Endometrial microvascular endothelial cells (primary cell): ENCODE results near the gene REXO1. TPM values are rescaled to one million over a fixed set of nuclear protein-coding genes. Genes with fewer than 3 reads are reported as not detected.
"Not testable (repeated sequence)": the region's sequence is repeated elsewhere in the genome, so short reads cannot be mapped to it uniquely, and the experiment has no call there.

ENCODE experiments used
- in situ Hi-C: cut with HindIII; loops from 2 replicates; pipeline ENCODE4 v1.10.0; 2017; ENCODE audit warnings: low sequenced_read_pairs, low pct_unique_long_range_greater_than_20kb; ENCODE audit errors: inconsistent ontology term
- total RNA-seq: library from RNA; depleted of rRNA; stranded (reverse); fragments of >200 nt; gene quantifications from one replicate; pipeline ENCODE4 v1.2.3, GENCODE V29; 2015; ENCODE audit errors: inconsistent ontology term

Gene REXO1
- total RNA-seq, 1 donor from 2014 or later, result 15.7 TPM

GRCh38 chr19:1807695-1808394, 40.4 kb downstream of the REXO1 start:
- in situ Hi-C loops, result no loop called here

GRCh38 chr19:1807030-1807694, 41.1 kb downstream of the REXO1 start:
- in situ Hi-C loops, result no loop called here

GRCh38 chr19:1806184-1807029, 41.9 kb downstream of the REXO1 start:
- in situ Hi-C loops, result no loop called here

GRCh38 chr19:1805401-1806183, 42.7 kb downstream of the REXO1 start:
- in situ Hi-C loops, result no loop called here

- in situ Hi-C loops, result no loop called here
Observed at GRCh38 chr19:1804858-1805257, 43.4 kb downstream of the REXO1 start.

DNA sequence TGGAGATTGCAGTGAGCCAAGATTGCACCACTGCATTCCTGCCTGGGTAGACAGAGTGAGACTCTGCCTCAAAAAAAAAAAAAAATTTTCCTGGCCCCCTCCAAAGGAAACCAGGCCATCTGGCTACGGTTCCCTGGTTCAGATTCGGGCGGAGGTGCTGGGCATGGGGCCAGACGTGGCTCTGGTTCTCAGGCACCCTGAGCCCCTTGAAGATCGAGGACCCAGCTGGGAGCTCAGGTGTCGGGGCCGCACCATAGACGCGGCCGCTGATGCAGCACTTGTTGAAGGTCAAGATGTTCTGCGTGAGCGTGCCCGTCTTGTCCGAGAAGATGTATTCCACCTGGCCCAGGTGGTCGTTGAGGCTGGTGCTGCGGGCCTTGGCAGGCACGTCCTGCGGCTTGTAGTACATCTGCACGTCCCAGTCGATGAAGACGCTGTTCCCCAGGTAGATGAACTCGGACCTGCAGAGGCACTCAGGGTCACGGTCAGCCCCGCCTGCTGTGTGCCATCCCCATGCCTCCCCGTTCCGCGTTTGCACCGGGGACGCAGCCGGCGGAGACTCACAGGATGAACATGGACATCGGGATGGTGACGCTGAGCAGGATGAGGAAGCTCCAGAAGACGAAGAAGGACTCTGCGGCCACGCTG, 48.5 kb downstream of the REXO1 start:
- in situ Hi-C loops, result no loop called here

GRCh38 chr19:1797313-1797712, 51.0 kb downstream of the REXO1 start:
- in situ Hi-C loops, result not testable (repeated sequence)

DNA sequence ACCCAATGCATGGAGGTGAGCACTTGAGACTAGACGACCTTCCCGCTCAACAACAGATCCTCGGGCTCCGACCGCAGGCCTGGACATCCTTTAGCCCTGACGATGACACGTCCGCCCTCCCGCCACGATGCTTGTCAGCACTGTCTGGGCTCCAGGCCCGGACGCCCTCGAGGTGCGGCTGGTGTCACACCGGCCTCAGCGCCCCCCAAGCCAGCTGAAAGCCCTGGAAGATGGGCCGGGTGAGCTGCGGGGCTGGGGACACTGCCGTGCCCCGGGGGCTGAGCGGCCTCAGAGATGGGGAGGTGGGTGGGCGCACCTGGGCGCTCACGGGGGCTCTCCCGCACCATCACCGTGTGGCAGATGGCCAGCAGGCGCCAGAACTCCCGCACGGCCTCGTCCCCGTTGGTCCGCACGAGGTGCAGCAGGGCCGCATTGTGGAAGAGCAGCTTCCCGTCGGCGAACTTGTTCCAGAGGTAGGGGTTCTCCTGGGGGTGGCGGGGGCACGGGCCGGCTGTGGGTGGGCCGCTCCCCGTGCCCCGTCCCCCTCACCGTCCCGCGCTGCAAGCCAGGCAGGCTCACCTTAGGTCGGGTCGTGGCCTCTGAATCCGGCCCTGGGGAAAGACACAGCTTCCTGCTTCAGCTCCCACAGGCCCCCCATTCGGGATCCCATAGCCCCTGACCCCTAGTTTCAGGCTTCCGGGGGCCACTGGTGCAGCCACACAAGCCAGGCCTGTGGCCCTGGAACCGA, 51.7 kb downstream of the REXO1 start:
- in situ Hi-C loops, result no loop called here

DNA sequence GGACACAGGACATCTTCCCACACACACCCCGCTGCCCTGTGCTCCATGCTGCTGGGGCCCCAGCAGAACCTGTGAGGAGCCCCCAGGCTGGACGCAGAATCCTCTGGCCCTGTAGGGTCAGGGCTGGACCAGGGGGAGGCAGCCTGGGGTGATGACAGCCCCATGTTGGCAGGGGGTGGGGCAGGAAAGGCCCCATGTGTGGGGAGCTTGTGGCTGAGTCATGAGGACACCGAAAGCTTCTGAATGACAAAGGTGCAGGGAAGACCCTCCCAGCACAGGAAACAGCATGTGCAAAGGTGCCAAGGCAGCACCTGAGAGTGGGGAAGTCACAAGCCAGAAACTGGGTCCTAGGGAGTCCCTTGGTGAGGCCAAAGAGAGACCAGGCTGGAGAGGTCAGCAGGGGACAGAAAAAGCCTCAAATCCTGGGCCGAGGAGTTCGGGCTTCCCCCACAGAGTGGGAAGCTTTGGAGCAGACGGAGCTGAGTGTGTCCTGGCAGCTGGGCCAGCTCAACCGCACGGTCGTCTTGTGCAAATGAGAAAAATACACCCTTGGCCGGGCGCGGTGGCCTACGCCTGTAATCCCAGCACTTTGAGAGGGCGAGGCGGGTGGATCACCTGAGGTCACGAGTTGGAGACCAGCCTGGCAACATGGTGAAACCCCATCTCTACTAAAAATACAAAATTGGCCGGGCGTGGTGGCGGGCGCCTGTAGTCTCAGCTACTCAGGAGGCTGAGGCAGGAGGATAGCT, 53.7 kb downstream of the REXO1 start:
- in situ Hi-C loops, result no loop called here

DNA sequence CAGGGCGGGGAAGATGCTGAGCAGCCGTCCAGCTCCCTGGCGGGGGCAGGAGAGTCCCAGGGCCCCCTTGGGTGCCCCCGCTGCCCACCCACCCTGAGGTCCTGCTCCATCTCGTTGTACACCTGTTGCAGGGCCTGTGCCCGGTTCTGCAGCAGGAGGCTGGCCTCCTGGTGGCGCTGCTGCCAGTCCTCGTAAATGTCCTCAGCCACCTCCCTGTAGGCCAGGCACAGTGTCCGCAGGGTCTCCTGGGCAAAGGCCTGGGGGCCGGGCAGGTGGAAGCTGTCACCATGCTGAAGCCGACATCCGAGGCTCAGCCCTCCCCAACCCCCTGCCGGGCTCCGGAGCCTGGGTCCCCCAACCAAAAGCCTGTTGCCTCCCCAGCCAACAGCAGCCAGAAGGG, 56.4 kb downstream of the REXO1 start:
- in situ Hi-C loops, result no loop called here

GRCh38 chr19:1790054-1790792, 58.1 kb downstream of the REXO1 start:
- in situ Hi-C loops, result no loop called here

- in situ Hi-C loops, result no loop called here
Observed at GRCh38 chr19:1789261-1790041, 58.8 kb downstream of the REXO1 start.

GRCh38 chr19:1787116-1787515, 61.2 kb downstream of the REXO1 start:
- in situ Hi-C loops, result no loop called here

GRCh38 chr19:1786668-1787067, 61.6 kb downstream of the REXO1 start:
- in situ Hi-C loops, result no loop called here

DNA sequence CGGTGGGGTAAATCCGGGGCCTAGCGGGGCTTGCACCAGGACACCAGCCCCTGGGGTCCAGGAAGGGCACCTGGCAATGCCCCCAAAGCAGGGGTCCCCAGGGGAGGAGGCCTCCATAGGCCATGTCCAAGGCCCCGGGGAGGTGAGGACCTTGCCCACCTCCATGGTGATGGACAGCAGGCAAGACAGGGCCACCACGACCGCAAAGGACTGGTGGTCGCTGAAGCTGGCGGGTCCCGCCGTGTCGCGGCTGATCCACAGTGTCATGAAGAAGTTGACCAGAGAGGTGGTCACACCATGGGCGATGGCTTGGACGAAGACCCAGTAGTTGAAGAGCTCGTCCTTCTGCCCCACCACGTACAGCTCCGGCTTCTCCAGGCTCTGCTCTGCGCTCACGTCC, 63.0 kb downstream of the REXO1 start:
- in situ Hi-C loops, result no loop called here

DNA sequence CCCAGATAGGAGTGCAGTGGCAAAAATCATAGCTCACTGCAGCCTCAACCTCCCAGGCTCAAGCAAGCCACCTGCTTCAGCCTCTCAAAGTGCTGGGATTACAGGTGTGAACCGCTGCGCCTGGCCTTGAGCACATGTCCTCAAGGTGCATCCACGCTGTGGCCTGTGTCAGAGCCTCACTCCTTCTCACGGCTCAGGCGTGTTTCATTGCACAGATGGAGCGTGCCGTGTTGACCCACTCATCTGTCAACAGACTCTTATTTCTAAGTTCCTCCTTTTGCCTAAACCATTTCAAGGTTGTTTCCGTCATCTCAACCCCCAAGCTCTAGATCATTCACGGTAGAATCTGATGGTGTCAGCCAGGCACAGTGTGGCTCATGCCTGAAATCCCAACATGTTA, 64.4 kb downstream of the REXO1 start:
- in situ Hi-C loops, result no loop called here
